NCI-H345 treated with DMSO at 0.1 percent for 48 hours (cell line): ENCODE results near the gene ZG16.
"Not testable (repeated sequence)": the region's sequence is repeated elsewhere in the genome, so short reads cannot be mapped to it uniquely, and the experiment has no call there.

Source experiments
- DNase-seq: peaks from one replicate; lab custom pipeline; 2025; ENCODE audit not compliant: unreplicated experiment; lab: John Stamatoyannopoulos, UW

The ZG16 gene

DNA sequence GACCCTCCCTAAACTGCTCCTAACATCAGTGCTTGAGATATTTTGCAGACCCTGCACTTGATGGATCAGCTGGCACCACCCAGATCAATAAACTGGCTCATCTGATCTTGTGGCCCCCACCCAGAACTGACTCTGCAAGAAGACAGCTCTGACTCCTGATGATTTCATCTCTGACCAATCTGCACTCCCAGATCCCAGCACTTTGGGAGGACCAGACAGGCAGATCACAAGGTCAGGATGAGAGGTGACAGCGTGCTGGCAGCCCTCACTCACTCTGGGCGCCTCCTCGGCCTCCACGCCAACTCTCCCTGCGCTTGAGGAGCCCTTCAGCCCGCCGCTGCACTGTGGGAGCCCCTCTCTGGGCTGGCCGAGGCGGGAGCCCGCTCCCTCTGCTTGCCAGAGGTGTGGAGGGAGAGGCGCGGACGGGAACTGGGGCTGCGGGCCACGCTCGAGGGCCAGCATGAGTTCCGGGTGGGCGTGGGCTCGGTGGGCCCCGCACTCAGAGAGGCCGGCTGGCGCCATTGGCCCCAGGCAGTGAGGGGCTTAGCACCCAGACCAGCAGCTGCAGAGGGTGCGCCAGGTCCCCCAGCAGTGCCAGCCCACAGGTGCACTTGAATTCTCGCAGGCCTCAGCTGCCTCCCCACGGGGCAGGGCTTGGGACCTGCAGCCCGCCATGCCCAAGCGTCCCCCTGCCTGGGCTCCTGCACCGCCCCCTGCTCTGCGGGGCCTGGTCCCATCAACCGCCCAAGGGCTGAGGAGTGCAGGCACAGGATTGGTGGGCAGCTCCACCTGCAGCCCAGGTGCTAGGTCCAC is 29.9 kb upstream of the ZG16 start:
- DNase-seq, result no peak

DNA sequence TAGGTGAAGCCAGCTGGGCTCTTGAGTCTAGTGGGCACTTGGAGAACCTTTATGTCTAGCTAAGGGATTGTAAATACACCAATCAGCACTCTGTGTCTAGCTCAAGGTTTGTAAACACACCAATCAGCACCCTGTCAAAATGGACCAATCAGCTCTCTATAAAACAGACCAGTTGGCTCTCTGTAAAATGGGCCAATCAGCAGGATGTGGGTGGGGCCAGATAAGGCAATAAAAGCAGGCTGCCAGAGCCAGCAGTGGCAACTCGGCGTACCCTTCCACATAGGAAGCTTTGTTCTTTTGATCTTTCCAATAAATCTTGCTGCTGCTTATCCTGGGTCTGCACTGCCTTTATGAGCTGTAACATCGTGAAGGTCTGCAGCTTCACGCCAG is 29.3 kb upstream of the ZG16 start:
- not testable (repeated sequence) for DNase-seq

DNA sequence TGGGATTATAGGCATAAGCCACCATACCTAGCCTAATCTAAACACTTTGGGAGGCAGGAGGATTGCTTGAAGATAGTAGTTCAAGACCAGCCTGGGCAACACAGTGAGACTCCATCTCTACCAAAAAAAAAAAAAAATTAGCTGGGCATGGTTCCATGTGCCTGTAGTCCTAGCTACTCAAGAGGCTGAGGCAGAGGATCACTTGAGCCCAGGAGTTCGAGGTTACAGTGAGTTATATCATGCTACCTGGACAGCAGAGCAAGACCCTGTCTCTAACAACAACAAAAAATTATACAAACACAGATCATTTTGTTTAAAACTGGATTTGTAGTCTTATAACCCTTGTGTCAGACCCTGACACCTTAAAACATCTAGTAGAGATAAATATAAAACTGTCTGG is 24.5 kb upstream of the ZG16 start:
- DNase-seq, result no peak

DNA sequence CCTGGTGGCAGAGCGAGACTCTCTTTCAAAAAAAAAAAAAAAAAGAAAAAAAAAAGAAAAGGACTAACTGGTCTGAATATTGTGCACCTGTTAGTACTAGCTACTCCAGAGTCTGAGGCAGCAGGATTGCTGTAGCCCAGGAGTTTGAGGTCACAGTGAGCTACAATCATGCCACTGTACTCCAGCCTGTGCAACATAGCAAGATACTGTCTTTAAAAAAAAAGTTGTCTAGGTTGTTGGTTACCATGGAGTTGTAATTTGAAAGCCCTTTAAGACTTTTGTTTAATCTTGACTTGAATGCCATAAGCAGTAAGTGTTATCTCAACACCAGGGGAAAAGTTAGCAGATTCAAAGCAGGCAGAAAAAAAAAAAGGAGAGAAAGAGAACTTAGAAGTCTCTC is 21.4 kb upstream of the ZG16 start:
- no peak for DNase-seq

DNA sequence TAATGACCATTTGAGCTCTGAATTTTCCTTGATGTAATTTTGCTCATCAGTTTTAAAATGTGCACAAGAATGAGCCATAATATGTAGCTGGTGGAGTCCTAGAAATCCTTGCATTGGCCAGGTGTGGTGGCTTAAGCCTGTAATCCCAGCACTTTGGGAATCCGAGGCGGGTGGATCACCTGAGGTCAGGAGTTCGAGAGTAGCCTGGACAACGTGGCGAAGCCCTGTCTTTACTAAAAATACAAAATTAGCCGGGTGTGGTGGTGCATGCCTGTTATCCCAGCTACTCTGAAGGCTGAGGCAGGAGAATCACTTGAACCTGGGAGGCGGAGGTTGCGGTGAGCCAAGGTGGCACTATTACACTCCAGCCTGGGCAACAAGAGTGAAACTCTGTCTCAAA is 21.0 kb upstream of the ZG16 start:
- DNase-seq, result not testable (repeated sequence)

DNA sequence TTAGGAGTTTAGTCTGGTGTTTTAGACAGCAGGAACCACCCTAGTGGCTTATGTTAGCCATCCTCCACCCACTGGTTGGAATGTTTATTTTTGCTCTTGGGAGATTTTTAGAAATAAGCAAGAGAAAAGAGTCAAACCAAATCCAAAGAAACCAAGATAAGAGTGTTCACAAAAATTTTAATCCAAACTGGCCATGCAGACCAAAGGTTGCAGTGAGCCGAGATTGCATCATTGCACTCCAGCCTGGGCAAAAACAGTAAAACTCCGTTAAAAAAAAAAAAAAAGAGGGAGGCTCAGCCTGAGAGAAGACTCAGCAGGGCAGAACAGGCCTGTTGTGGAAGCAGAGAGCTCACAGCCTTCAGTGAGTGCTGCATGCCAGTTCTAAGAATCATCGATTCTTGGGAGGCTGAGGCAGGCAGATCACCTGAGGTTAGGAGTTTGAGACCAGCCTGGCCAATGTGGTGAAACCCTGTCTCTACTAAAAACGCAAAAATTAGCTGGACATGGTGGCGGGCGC is 20.0 kb upstream of the ZG16 start:
- no peak for DNase-seq

DNA sequence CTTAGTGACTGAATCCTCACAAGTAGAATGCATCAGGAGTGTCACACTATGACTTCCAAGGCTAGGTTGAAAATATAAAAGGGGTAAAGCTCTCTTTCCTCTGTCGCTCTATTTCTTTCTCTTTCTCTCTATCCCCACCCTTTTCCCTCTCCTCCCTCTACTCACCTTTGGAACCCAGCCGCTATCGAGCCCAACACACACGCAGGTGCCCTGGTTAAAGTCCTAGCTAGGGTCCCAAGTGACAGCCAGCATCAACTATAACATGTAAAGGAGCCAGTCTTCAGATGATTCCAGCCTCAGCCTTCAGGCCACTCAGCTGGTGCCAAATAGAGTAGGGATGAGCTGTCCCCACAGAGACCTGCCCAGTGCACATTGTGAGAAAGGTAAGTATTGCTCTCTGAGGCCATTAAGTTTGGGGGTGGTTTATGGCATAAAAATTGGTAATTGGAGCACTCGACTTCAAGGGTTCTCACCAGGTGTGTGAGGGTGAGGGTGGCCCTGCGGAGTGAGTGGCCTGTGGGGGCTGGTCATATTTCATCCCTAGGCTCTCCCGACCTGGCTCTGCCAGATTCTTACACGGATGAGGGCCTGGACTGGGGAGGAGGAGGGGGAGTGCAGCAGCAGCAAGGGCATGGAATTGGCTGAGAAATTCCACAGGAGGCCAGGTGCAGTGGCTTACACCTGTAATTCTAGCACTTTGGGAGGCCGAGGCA is 17.3 kb upstream of the ZG16 start:
- DNase-seq, result peak; percentile 18

DNA sequence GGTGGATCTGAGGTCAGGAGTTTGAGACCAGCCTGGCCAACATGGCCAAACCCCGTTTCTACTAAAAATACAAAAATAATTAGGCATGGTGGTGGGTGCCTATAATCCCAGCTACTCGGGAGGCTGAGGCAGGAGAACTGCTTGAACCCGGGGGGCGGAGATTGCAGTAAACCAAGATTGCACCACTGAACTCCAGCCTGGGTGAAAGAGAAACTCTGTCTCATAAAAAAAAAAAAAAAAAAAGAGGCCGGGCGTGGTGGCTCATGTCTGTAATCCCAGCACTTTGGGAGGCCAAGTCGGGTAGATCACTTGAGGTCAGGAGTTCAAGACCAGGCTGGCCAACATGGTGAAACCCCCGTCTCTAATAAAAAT is 16.8 kb upstream of the ZG16 start:
- not testable (repeated sequence) for DNase-seq

DNA sequence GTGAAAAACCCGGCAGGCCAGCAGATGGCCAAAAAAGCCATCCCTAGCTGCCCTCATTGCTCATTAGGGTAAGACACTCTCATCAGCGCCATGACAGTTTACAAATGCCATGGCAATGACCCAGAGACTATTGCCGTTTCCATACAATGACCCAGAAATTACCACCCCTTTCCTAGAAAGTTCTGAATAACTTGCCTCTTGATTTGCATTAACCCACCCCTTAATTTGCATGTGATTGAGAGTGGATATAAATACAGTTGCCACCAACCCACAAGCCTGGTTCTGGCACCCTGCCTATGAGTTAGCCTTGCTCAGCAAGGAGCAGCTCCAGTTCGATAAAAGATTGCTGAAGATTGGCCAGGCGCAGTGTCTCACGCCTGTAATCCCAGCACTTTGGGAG is 16.2 kb upstream of the ZG16 start:
- no peak for DNase-seq

DNA sequence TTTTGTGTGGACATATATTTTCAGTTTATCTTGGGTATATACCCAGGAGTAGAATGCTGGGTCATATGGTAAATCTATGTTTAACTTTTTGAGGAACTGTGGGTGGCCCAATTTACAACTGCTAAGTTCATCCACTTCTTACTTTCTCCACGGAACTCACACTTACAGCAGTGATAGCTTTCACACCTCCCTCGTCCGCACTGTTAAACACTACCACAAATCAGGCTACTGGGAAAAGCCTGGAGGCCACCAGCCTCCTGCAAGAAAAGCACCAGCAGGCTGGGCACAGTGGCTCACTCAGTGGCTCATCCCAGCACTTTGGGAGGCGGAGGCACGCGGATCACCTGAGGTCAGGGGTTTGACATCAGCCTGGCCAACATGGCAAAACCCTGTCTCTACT is 14.7 kb upstream of the ZG16 start:
- DNase-seq, result no peak

DNA sequence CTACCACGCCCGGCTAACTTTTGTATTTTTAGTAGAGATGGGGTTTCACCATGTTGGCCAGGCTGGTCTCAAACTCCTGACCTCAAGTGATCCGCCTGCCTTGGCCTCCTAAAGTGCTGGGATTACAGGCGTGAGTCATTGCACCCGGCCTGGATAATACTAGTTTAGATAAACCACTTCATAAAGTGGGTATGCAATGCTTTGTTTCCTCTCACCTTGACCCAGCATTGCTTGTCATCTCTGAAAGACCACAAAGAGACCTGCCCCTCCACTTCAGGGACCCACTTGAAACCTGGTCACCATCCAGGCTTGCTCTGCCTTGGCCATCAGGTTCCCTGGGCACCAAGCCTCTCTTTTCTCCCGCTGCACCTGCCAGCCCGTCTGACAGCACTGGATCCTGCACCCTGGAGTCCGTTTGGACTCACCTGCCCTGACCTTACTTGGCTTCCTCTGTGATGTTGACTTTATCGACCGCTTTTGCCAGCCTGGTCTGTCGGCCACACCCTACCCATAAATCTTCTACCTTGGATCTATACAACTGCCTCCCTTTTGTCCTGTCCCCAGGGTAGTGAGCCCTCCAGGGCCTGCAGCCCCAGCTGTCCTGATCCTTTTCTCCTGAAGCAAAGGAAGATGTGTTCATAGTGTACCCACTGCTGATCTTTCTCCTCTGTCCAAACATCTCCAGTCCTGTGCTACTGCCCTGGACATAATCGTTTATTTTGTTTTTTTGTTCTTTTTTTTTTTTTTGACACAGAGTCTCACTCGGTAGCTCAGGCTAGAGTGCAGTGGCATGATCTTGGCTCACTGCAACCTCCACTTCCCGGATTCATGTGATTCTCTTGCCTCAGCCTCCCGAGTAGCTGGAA is 12.7 kb upstream of the ZG16 start:
- DNase-seq, result peak; percentile 93

DNA sequence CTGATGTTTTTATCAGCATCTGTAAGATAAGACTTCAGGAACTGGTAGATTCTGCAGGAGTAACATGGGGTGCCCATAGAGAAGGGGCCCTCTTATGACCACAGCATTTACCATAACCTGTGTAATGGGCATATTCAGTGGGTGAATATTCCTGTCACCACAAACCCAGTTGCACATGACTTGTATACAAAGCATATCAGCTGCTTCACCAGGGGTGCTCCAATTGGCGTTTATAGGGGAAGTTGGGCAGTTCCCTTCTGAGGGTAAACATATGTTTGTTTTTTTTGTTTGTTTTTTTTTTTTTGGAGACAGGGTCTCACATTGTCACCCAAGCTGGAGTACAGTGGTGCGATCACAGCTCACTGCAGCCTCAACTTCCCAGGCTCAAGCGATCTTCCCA is 11.5 kb upstream of the ZG16 start:
- DNase-seq, result no peak

DNA sequence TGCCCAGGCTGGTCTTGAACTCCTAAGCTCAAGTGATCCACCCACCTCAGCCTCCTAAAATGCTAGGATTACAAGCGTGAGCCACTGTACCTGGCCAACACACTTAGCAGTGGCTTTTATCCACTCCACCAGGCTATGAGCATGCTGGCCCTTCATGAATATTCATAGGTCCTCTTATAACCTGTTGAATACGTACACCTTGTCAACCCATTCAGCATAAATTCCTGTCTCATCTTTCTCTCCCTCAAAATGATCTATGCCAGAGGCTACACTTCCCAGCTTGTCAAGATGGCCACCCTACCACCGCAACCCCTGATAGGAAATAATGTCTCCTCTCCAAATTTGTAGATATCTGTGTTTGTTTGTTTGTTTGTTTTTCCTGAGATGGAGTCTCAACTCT is 11.0 kb upstream of the ZG16 start:
- no peak for DNase-seq

DNA sequence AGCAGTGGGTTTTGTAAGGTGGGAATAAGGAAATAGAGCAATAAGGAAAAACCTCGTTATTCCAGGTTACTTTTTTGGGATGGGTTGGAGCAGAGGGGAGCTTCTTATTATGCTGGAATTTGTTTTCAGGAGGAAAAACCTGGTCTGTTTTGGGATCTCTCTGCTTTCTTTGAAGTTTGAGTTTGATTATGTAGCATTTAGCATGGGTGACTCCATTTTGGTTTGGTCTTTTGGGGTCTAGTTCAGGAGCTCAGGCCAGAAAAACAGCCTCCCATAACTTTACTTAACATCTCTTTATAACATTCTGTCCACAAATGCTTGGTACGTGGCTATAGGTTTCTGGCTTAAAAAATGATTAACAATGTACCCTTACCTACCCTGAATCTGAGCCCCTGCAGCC is 8.5 kb upstream of the ZG16 start:
- no peak for DNase-seq

DNA sequence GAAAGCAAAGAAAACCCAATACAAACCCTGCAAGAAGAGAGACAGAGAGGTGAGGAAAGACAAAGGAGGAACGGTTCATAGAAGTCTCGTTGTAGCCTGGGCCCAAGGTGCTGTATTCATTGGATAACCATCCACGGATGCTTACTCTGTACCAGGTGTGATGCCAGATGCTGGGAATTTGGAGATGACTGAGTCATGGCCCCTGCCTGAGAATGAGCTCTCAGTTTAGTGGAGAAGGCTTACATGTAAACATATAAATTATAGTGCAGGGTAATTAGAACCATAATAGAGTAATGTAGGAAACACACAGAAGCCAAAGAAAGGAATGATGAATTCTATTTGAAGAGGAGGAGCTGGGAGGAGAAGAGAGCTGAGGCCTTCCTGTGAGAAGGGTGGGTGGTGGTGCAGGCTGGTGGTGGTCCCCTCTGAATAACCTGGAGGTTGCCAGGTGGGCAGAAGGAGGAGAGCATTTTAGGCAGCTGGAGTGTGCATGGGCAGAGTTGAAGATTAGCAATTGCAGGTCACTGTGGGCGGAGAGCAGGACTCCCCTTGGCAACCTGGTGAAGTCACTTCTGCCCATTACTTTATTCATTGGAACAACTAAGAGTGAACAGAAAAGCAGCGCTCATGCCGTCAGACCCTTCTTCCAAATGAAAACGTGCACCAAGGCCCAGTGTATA is 7.7 kb upstream of the ZG16 start:
- DNase-seq, result no peak

DNA sequence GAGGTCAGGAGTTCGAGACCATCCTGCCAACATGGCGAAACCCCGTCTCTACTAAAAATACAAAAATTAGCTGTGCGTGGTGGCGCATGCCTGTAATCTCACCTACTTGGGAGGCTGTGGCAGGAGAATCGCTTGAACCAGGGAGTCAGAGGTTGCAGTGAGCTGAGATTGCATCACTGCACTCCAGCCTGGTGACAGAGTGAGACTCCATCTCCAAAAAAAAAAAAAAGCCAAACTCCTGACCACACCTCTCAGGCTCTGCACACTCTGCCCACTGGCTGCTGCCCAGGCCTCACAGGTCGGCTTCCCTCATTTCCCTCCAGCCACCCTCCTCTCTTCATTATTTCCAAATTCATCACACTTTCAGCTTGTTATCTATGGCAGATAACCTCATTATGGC is 5.7 kb upstream of the ZG16 start:
- not testable (repeated sequence) for DNase-seq

DNA sequence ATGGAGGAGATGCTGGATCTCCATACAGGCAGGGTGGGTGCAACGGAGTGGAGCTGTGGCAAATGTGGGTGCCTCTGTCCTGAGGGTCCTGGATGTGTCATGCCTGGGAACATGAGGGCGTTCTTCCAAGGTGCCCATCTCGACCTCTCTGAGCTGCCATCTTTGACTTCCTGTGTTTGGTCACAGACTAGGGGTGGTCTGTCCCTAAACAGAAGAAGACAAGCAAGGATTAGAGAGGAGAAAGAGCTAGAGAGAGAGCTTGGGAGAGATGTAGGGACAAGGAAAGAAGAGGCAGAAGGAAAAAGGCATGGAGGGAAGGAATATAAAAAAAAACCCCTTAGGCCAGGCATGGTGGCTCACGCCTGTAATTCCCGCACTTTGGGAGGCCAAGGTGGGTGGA is 3.3 kb upstream of the ZG16 start:
- DNase-seq, result no peak

DNA sequence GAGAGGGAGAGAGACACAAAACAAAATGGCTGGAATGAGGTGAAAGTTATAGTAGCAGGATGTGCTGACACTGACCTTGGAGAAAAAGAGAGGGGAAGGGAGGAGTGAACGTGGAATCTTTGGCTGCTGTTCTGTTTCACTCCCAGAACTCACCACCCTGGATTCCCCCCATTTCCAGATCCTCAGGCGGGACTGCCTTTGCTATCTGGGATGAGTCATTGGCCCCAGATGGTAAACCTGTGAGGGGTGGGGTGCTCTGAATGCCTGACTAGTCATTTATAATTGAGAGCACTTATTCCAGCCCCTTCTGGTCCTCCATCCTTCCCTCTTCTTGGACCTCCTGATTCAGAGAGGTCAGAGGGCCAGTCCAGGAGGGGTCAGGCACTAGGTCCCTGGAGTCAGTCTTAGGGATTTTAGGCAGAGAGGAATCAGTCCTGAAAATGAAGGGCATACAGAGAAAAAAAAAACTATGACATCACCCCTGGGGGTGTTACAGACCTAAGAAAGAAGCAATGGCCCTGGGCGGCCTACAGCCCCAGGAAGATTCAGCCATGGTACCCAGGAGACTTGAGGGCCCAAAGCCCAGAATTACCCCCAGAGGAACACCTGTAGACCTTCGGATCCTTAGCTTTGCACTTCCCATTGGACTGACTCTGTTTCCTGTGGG is 2.2 kb upstream of the ZG16 start:
- no peak for DNase-seq

DNA sequence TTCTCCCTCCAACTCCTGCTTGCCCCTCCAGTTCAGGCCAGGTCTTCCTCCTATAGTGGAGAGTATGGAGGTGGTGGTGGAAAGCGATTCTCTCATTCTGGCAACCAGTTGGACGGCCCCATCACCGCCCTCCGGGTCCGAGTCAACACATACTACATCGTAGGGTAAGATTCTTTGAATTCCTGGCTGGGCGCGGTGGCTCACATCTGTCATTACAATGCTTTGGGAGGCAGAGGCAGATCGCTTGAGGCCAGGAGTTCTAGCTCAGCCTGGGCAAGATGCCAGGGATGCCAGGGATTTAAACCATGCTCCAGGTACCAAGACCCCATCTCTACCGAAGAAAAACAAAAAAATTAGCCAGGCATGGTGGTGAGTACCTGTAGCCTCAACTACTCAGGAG is 1.4 kb downstream of the ZG16 start:
- no peak for DNase-seq
